Frontal cortex (tissue), 4 donors: ENCODE measurements around the gene PPP3CA. TPM values are rescaled to one million over a fixed set of nuclear protein-coding genes. Genes with fewer than 3 reads are reported as not detected.
A peak's percentile ranks its signal among the peaks of the same experiment; 100 is the strongest.
"Not testable (repeated sequence)": the region's sequence is repeated elsewhere in the genome, so short reads cannot be mapped to it uniquely, and the experiment has no call there.

Source experiments
- DNase-seq, 2 donors: peaks; one replicate each; pipeline ENCODE4 v3.0.0; 2012; ENCODE audit warnings: low spot score in 2 of 2
- FAIRE-seq: peaks from 2 replicates; lab custom pipeline; 2012; peaks lifted over from hg19 to GRCh38; lab: Jason Lieb, UNC
- total RNA-seq: library from RNA; depleted of rRNA; stranded (reverse); fragments of >200 nt; gene quantifications from one replicate; pipeline ENCODE4 v1.2.3, GENCODE V29; 2014
- donor health status: control.
- donor health status: control.
- donor health status: control.

PPP3CA gene
- total RNA-seq, 1 donor from 2014 or later: 196 TPM

DNA sequence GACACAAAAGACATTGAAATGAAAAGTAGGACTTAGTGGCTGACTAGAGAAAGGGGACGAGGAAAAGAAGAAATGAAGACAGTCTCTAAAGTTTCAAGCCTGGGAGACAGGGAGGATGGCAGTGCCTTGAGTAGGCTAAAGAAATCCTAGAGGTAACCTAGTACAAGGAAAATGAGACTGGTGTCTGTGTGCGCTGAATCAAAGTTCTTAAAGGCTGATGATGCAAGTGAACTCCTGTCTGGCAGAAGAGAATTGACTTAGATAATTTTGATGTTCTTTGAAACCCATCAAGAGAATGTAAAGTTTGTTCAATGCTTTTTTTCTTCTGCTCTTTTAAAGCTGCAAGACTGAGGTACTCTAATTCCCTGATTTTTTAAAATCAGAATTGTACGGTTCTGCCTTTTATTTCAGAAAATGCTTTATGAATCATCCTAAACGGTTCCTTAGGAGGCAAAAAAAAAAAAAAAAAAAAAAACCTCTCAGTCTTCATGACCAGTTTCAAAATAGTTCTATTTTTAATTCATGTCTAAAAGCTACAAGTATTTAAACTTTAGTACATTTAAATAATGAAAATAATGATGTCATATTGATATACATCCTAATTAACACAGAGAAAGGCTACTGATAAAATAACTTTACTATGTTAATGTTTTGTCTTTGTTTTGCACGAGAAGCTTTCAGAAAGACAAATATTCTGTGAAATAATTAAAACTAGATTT is 189.8 kb downstream of the PPP3CA start:
- FAIRE-seq (peak; percentile 68), DNase-seq (no peak)

- FAIRE-seq: no peak
- DNase-seq: no peak
These were observed 190.6 kb downstream of the PPP3CA start for GRCh38 chr4:101156619-101157310.

DNA sequence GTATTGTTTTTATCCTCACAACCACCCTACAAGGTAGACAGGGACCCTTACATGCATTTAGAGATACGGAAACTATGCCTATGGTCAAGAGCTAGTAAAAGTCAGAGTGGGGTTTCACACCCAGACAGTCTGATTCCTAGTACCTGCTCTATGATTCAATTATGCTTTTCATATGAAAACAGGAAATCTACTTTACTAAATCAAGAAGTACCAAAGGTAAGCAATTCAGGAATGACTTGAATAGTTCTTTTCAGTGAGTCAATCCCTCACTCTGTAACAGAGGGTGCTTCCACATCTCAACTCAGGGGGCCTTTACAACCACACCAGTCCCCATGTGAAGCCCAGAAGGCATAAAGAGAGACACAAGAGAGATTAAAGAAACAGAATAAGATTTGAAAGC is 191.4 kb downstream of the PPP3CA start:
- DNase-seq (no peak), FAIRE-seq (no peak)

DNA sequence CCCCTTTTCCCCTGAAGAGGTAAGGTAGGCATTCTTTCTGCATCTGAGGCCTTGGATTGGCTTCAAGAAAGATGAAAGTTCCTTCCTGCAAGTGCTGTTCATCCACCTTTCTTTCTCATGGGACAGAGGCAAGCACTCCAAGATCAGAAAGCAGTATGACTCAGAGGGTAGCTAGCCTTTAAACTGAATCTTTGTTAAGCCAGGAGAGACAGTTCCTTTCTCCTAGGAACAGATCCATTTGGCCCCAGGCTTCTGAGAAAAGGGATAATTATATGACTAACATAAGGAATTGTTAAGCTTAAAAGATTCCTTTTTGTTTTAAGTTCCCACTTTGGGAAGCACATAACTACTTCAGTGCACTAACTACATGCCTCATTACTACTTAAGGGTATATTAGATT is 192.0 kb downstream of the PPP3CA start:
- no peak for FAIRE-seq

DNA sequence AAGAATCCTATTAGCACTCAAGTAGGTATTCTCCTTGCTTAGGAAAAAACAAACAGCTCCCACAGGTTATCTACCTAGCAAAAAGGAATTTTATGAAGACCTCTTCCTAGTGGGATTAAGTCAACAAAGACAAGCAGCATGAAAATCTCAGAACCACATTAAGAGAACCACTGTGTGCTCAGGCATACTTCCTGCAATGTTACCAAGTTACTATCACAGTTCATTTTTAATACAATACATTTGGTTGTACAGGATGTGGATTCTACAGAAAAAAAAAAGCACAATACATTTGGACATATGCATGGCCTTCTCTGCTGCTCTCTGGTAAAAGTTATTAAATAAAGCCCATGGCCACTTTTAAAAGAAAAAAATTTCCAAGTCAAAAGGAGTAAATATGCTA is 193.7 kb downstream of the PPP3CA start:
- no peak for DNase-seq
- FAIRE-seq: no peak

More for the DNA sequence above, 192.0 kb downstream of the PPP3CA start:
- DNase-seq: no peak

DNA sequence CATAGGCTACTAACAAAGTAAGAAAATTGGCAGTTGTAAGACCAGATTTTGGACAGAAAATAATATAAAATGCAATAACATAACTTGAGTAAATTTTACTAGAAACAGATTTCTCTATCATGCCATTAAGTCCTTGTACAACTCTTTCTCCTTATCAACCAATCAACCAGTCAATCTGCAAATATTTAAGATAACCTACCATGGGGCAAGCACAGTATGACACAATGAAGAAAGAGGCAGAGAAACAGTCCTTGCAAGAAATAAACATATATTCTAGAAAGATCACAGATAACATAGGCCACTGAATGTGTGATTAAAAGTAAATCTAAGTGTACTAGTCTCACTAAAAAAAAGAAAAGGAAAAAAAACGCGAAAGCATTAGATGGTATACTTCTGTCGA is 194.8 kb downstream of the PPP3CA start:
- DNase-seq: no peak
- no peak for FAIRE-seq

DNA sequence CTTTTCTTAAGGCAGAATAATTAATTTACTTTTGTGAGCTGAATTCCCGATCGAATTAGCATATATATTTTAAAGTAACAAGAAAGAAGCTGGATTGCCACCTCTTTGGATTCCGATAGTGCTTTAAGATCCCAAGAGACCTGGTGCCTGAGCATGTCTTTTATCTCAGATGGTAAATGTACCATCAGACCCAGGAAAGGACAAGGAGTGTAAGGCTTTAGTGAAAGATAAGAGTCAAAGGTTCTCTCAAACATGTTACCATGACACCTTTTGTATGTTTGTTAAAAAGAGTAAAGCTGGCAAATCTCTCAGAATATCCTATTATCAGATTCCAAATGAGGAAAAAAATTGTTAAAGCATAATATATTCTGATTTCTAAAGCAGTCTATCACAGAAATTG is 198.8 kb downstream of the PPP3CA start:
- FAIRE-seq (no peak), DNase-seq (no peak)

DNA sequence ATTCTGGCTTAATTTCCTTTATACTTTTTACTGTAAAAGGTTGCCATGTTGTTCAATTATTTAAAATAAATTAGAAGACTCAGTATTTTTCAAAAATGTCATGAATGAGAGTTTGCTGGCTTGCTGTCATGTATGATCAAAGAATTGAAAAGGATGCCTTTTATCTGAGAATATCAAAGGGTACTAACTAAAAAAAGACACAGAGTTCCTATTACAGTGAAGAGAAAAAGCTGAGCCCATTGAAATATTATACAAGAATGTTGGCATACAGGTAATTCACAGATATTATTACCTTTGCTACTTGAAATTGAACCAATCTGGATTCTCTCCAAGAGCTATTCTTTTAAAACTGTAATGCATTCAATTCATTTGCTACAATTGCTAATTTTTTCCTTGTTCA is 200.0 kb downstream of the PPP3CA start:
- DNase-seq (no peak), FAIRE-seq (no peak)

DNA sequence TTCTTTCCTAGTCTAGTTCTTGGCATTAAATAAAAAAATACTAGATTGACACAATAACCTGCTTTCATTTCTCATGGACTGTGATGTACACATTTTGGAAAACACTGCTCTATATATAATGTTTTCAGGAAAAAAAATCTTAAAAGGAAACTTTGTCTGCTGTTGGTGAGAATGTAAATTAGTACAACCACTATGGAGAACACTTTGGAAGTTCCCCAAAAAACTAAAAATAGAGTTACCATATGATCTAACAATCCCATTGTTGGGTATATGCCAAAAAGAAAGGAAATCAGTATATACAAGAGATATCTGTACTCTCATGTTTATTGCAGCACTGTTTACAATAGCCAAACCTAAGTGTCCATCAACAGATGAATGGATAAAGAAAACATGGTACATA is 202.3 kb downstream of the PPP3CA start:
- FAIRE-seq (no peak), DNase-seq (no peak)

DNA sequence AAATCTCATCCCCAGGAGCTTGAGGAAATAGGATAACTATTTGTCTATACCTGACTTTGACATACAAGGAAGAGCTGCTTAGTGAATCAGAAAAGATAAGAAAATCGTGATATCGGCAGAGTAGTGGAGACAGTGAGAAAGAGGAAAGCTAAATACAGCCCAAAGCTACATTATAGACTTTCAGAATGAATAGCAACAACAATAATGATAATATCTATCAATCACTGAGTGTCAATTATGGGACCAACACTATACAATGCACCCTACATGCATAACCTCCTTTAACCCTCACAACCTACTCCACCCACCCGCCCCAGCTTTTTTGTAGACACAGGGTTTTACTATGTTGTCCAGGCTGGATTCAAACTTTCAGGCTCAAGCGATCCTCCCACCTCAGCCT is 205.1 kb downstream of the PPP3CA start:
- no peak for FAIRE-seq
- no peak for DNase-seq

GRCh38 chr4:101141855-101142254 is 205.5 kb downstream of the PPP3CA start:
- DNase-seq (no peak), FAIRE-seq (no peak)

GRCh38 chr4:101141230-101141629 is 206.1 kb downstream of the PPP3CA start:
- no peak for DNase-seq
- FAIRE-seq: no peak

GRCh38 chr4:101140228-101140627 is 207.1 kb downstream of the PPP3CA start:
- DNase-seq (no peak), FAIRE-seq (no peak)

- DNase-seq (no peak), FAIRE-seq (no peak)
These were observed 210.7 kb downstream of the PPP3CA start for GRCh38 chr4:101136373-101137370.

DNA sequence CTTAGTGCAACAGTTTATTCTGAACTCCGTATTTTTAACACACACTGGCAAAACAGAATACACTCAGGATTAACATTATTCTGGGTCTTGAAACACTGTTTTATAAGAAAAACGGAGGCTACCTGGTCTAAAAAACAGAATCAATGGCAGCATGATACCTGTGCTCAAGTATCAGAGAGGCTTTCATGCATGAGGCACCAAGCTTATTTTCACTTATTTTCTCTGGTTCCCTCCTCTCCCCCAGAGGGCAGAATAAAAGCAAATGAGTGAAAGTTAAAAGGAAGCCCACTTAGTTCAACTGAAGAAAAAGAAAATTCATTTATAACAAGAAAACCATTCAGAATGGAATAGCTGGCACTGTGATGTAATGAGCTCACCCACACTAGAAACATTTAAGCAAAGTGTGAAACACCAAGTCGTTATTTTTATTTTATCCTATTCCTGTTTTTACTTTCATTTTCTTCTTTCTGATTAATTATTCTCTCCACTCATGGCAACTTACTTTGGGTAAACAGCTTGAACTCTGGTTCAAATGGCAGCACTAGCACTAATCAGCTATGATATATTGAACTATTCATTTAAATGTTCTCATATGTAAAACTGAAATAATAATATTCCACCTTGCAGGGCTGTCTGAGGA is 211.8 kb downstream of the PPP3CA start:
- DNase-seq: no peak
- no peak for FAIRE-seq

GRCh38 chr4:101131058-101131457 is 216.3 kb downstream of the PPP3CA start:
- not testable (repeated sequence) for FAIRE-seq, DNase-seq

DNA sequence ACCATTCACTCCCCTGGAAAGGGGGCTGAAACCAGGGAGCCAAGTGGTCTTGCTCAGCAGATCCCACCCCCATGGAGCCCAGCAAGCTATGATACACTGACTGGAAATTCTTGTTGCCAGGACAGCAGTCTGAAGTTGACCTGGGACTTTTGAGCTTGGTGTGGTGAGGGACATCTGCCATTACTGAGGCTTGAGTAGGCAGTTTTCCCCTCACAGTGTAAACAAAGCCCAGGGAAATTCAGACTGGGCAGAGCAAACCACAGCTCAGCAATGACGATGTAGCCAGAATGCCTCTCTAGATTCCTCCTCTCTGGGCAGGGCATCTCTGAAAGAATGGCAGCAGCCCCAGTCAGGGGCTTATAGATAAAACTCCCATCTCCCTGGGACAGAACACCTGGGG is 218.4 kb downstream of the PPP3CA start:
- FAIRE-seq, DNase-seq: not testable (repeated sequence)

- FAIRE-seq: no peak
- DNase-seq: no peak
These were observed 218.9 kb downstream of the PPP3CA start for GRCh38 chr4:101128473-101128872.

- no peak for DNase-seq
- no peak for FAIRE-seq
These were observed 220.0 kb downstream of the PPP3CA start for GRCh38 chr4:101127176-101127790.
